Epithelial cell of proximal tubule (primary cell): ENCODE measurements around the gene MEPE. TPM values are rescaled to one million over a fixed set of nuclear protein-coding genes. Genes with fewer than 3 reads are reported as not detected.
"Not testable (repeated sequence)": the region's sequence is repeated elsewhere in the genome, so short reads cannot be mapped to it uniquely, and the experiment has no call there.

Source experiments
- DNase-seq: peaks from one replicate; pipeline ENCODE4 v3.0.0-alpha.2; 2011; ENCODE audit warnings: low read depth
- H3K4me3 ChIP-seq: 2 replicates; pipeline ENCODE4 v1.5.1; 2011; ENCODE audit warnings: low read depth, mild to moderate bottlenecking, low read length
- total RNA-seq: library from RNA; depleted of rRNA; stranded (reverse); fragments of >200 nt; gene quantifications from 2 replicates; pipeline ENCODE4 v1.2.3, GENCODE V29; 2015
- TF ChIP-seq, protein P1 (sequence below): conservative IDR thresholded peaks from 2 replicates; pipeline ENCODE4 v1.5.1; 2012; ENCODE audit warnings: low read depth, mild to moderate bottlenecking, low read length

The MEPE gene
- total RNA-seq, 1 donor from 2014 or later: not detected

DNA sequence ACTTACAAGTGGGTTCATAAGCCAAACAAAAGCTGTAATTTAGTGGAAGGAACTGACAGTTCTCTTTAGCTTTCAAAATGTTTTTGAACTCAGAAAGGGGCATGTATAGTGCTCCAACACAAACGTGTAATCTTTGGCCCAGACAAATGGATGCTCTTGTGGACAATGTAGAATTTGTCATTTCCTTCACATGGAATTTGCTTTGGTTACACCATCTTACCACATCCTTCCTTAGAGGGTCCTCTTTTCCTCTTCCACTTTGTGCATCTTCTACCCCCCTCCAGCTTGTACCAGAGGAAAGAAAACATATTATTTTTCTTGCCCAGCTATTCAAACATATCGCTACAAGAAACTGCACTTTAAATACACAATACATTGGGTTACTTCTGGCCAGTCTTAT is 42.4 kb downstream of the MEPE start:
- no peak for DNase-seq
- no peak overlapping the region for H3K4me3 ChIP-seq
- TF ChIP-seq, protein P1, sequence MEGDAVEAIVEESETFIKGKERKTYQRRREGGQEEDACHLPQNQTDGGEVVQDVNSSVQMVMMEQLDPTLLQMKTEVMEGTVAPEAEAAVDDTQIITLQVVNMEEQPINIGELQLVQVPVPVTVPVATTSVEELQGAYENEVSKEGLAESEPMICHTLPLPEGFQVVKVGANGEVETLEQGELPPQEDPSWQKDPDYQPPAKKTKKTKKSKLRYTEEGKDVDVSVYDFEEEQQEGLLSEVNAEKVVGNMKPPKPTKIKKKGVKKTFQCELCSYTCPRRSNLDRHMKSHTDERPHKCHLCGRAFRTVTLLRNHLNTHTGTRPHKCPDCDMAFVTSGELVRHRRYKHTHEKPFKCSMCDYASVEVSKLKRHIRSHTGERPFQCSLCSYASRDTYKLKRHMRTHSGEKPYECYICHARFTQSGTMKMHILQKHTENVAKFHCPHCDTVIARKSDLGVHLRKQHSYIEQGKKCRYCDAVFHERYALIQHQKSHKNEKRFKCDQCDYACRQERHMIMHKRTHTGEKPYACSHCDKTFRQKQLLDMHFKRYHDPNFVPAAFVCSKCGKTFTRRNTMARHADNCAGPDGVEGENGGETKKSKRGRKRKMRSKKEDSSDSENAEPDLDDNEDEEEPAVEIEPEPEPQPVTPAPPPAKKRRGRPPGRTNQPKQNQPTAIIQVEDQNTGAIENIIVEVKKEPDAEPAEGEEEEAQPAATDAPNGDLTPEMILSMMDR: no peak

DNA sequence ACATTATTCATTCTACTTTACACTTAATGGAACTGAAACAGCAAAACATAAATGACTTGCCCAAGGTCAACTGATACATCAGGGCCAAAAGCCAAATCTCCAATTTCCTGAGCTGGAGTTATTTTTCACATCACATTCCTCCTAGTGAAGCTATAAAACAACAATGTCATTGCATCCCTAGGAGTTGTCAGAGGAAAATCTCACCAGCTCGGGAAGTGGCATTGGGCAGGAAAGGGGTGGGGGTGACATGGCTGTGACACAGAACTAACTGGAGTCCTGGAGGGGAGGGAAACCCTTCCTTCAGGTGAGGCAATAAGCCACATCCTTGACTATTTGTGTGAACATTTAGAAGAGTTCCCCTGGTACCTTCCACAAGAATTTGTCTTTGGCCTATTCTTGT is 47.3 kb downstream of the MEPE start:
- no peak overlapping the region for H3K4me3 ChIP-seq
- no peak for DNase-seq
- TF ChIP-seq, protein P1: no peak

DNA sequence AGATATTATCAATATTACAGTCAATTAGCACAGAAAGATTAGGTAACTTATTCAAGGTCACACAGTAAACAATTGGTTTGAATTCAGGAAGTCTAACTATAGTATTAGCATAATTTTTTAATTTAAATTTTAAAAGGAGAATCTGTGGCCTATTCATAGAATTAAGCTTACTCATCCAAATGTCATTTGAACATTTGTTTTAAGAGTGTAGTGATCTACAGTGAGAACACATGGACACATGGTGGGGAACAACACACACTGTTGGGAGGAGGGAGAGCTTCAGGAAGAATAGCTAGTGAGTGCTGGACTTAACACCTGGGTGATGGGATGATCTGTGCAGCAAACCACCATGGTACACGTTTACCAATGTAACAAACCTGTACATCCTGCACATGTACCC is 48.3 kb downstream of the MEPE start:
- no peak for DNase-seq
- TF ChIP-seq, protein P1: no peak
- H3K4me3 ChIP-seq: no peak overlapping the region

DNA sequence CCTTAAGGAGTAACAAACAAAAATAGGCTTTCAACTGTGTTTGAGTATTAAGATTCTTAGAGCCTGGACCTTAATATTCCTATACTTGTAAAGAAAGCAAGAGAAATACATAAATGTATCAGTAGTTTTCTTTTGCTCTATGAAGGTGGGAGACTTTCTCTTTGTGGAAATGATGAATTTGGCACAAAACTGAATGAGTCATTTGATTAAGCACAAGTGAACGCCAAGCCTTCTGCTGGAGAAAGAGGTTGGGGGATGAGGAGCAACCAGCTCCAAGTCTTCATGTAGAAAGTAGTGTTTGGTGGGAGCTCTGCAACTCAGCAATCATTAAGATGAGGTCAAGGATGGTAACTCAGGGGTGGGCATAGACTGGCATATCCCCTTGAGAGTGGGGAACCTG is 49.6 kb downstream of the MEPE start:
- no peak for DNase-seq
- TF ChIP-seq, protein P1: no peak

DNA sequence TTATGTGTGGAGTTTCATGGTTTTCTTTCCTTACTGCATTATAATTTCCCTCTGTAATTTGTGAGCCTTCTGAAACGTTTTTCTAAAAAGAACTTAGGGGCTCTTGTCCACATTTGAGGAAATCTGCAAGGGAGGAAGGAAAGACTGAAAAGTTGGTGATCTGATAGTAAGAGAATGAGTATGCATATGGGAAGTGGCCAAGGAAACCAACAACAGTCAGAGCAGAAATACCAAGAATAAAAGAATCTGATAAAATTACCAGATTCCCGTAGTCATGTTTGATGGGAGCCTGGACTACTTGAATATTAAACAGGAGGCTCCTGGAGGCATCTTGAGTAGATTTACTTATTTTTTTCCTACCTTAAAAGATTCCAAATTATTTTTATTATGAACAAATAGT is 50.1 kb downstream of the MEPE start:
- no peak for DNase-seq
- TF ChIP-seq, protein P1: no peak
- H3K4me3 ChIP-seq: no peak overlapping the region

More for the DNA sequence above, 49.6 kb downstream of the MEPE start:
- no peak overlapping the region for H3K4me3 ChIP-seq

DNA sequence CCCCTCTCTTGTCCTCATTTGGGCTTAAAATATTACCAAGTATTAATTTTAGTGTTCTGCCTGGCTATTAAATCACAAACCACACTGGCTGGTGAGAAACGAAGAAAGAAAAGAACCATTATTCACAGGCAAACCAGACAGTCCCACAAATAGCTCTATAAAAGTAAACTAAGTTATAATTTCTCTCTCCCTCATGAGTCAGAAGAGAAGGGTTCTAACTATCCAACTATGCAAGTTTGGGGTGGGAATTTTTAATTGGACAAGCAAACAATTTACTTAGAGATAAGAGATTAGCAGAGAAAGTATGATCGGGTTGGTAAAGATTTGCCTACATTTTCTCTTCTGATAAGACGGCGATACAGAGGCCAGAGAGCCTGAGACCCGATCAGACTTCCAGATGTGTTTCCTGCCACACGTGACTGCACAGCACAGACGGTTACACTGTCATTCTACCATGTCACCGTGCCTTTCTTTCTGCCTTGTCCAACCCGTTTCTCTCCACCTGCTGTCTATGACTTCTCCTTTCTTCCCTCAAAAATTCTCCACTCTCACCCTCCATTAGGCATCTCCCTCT is 52.3 kb downstream of the MEPE start:
- TF ChIP-seq, protein P1: no peak
- H3K4me3 ChIP-seq: no peak overlapping the region
- no peak for DNase-seq

DNA sequence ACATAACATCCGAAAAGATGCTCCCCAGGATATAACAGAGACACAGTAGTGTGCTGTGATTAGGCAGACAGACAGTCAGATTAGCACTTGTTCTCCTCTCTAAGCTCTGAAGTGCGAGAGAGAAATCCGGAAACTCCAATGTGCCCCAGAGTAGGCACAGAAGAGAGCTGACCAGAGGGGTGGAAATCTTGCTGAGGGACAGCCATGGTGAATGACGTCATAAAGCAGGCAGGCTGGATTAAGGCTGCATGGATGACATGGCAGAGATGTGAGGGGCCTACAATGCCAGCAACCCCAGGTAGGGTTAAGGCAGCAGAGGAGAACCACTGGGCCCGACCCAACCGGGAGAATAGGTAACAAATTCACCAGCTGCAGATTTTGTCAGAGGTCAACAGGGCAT is 53.3 kb downstream of the MEPE start:
- no peak overlapping the region for H3K4me3 ChIP-seq
- no peak for DNase-seq
- TF ChIP-seq, protein P1: no peak

DNA sequence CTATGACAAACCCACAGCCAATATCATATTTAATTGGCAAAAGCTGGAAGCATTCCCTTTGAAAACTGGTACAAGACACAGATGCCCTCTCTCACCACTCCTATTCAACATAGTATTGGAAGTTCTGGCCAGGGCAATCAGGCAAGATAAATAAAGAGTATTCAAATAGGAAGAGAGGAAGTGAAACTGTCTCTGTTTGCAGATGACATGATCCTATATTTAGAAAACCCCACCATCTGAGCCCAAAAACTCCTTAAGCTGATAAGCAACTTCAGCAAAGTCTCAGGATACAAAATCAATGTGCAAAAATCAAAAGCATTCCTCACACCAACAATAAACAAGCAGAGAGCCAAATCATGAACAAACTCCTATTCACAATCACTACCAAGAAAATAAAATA is 58.0 kb downstream of the MEPE start:
- H3K4me3 ChIP-seq, DNase-seq: not testable (repeated sequence)
